DOHH2 (cell line): ENCODE results near the gene RNF14.

ENCODE experiments used
- H3F3A ChIP-seq: fragments of 200-600 bp; sonication (generic), shearing (Covaris generic); 2 replicates; pipeline ENCODE4 v1.6.0; 2016; ENCODE audit warnings: antibody characterized with exemption, mild to moderate bottlenecking; ENCODE audit not compliant: control insufficient read depth, insufficient read depth
- H3K27ac ChIP-seq: fragments of 200-600 bp; sonication (generic); 2 replicates; pipeline ENCODE4 v1.5.1; 2014; ENCODE audit warnings: low read depth, mild to moderate bottlenecking, low read length, moderate library complexity
- H3K27me3 ChIP-seq: fragments of 200-600 bp; sonication (generic); 2 replicates; pipeline ENCODE4 v1.6.1; 2014; ENCODE audit warnings: mild to moderate bottlenecking, low read length, mixed read lengths; ENCODE audit not compliant: control insufficient read depth
- H3K36me3 ChIP-seq: fragments of 200-600 bp; sonication (generic); 2 replicates; pipeline ENCODE4 v1.6.1; 2014; ENCODE audit warnings: mild to moderate bottlenecking, low read length, moderate library complexity, mixed read lengths; ENCODE audit not compliant: control insufficient read depth
- H3K4me1 ChIP-seq: fragments of 200-600 bp; sonication (generic); 2 replicates; pipeline ENCODE4 v1.6.1; 2014; ENCODE audit warnings: mild to moderate bottlenecking, low read length, mixed read lengths; ENCODE audit not compliant: control insufficient read depth
- H3K4me2 ChIP-seq: fragments of 200-600 bp; sonication (generic); 2 replicates; pipeline ENCODE4 v1.6.0; 2014; ENCODE audit warnings: mild to moderate bottlenecking, low read length, moderate library complexity
- H3K4me3 ChIP-seq: fragments of 200-600 bp; sonication (generic); 2 replicates; pipeline ENCODE4 v1.5.1; 2014; ENCODE audit warnings: mild to moderate bottlenecking, low read length, mixed read lengths
- H3K79me2 ChIP-seq: fragments of 200-600 bp; sonication (generic); 2 replicates; pipeline ENCODE4 v1.6.1; 2014; ENCODE audit warnings: mild to moderate bottlenecking, low read length, mixed read lengths; ENCODE audit not compliant: control insufficient read depth
- H3K9me2 ChIP-seq: fragments of 200-600 bp; sonication (generic); replicated peaks from 2 replicates; pipeline ENCODE4 v1.6.1; 2014; ENCODE audit warnings: mild to moderate bottlenecking, low read length, mixed read lengths; ENCODE audit not compliant: control insufficient read depth
- H3K9me3 ChIP-seq: fragments of 200-600 bp; sonication (generic); 2 replicates; pipeline ENCODE4 v1.6.1; 2014; ENCODE audit warnings: antibody characterized with exemption, low read length, mixed read lengths; ENCODE audit not compliant: control insufficient read depth, insufficient read depth
- H4K20me1 ChIP-seq: fragments of 200-600 bp; sonication (generic); 2 replicates; pipeline ENCODE4 v1.6.0; 2014; ENCODE audit warnings: low read depth, mild to moderate bottlenecking, antibody characterized with exemption, low read length, moderate library complexity; ENCODE audit not compliant: control insufficient read depth, insufficient read depth
- EZH2phosphoT487 ChIP-seq: fragments of 200-600 bp; sonication (generic); IDR thresholded peaks from 2 replicates; pipeline ENCODE4 v1.6.1; 2017; ENCODE audit warnings: borderline replicate concordance, mild to moderate bottlenecking, antibody characterized with exemption, low read length, moderate library complexity, mixed read lengths
- TF ChIP-seq, protein P1 (sequence below): fragments of 200-600 bp; sonication (generic); IDR thresholded peaks from one replicate; pipeline ENCODE4 v1.5.1; 2014; ENCODE audit warnings: antibody characterized with exemption, mild to moderate bottlenecking, low read depth, low read length; ENCODE audit not compliant: poor library complexity, severe bottlenecking

Gene RNF14

DNA sequence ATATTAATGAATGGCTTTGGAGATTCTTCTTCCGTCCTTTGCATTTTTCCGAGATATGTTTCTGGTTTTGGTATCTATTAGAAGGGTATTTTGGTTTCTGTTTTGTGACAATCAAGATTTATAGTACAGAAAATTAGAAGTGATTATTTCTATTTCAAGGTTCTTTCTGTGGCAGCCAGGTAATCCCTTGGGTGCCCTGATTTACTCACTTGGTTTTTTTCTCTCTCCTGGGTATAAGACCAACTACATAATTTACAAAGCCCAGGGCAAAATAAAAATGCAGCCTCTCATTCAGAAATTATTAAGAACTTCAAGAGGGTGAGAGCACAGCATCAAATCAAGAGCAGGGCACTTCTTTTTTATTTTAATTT is 2.0 kb upstream of the RNF14 start:
- Histone ChIP-seq H3K27me3 (no peaks in the 10 kb centered on the region), H3K9me2 (no peaks in the 10 kb centered on the region), H3K36me3 (peaks cover 14% of the 10 kb centered on the region), H3K27ac (no peak overlapping the region), H3K4me3 (no peak overlapping the region), H3K9me3 (no peaks in the 10 kb centered on the region), H3K4me1 (peaks cover 42% of the 10 kb centered on the region), H4K20me1 (no peaks in the 10 kb centered on the region), H3K79me2 (peaks cover 28% of the 10 kb centered on the region), H3K4me2 (no peak overlapping the region), H3F3A (peaks cover 30% of the 10 kb centered on the region)
- TF ChIP-seq, protein P1, sequence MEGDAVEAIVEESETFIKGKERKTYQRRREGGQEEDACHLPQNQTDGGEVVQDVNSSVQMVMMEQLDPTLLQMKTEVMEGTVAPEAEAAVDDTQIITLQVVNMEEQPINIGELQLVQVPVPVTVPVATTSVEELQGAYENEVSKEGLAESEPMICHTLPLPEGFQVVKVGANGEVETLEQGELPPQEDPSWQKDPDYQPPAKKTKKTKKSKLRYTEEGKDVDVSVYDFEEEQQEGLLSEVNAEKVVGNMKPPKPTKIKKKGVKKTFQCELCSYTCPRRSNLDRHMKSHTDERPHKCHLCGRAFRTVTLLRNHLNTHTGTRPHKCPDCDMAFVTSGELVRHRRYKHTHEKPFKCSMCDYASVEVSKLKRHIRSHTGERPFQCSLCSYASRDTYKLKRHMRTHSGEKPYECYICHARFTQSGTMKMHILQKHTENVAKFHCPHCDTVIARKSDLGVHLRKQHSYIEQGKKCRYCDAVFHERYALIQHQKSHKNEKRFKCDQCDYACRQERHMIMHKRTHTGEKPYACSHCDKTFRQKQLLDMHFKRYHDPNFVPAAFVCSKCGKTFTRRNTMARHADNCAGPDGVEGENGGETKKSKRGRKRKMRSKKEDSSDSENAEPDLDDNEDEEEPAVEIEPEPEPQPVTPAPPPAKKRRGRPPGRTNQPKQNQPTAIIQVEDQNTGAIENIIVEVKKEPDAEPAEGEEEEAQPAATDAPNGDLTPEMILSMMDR: no peak
- TF ChIP-seq EZH2phosphoT487: no peak

DNA sequence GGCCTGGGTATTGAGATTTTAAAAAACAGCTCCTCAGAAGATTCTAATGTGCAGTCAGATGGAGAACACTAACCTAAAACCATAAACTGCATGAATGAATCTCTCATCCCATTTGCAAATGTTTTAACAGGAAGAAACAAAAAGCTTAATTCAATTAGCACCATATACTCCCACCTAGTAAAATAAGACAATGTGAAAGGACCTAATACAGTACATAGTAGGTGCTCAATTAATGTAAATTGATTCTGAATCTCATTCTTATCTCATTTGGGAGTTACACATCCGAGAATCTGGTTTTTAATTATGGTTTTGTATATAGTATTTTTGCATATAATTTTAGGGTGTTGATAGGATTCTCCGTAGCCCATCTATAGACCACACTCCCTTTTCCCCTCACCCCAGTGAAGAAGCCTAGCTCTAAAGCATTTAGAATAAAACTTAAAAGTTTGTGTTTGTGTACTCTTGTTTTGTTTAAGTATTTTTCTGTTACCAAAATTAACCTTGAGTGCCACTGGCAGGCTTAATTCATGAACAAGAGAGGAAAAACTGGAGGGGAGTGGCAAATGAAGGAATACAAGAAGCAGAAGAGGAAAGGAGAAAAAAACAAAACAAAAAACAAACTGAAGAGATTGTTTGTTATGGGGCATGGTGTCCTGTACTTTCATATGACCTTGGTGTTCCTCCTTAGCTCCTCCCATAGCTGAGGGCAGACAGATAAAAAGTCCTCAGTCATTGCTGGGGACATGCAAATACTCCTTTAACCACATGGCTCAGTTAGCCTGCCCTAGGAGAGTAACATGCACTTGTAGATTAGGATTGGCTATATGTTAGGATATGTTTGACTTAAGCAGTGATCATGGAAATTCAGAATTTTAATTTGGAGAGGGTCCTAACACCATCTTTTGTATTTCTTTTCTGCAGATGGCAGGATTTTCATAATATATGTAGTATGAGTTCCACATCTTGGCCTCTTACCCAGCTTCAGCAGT is 1.2 kb downstream of the RNF14 start:
- Histone ChIP-seq H3K4me2 (peak overlapping the region; percentile 91), H3K9me3 (no peaks in the 10 kb centered on the region), H3K4me1 (peaks cover 42% of the 10 kb centered on the region), H3K27ac (peak overlapping the region; percentile 92), H3K36me3 (peaks cover 42% of the 10 kb centered on the region), H3K9me2 (no peaks in the 10 kb centered on the region), H3K4me3 (peak overlapping the region; percentile 94), H3K79me2 (peaks cover 36% of the 10 kb centered on the region), H4K20me1 (no peaks in the 10 kb centered on the region), H3F3A (peaks cover 30% of the 10 kb centered on the region), H3K27me3 (no peaks in the 10 kb centered on the region)
- TF ChIP-seq, protein P1: no peak
- no peak for TF ChIP-seq EZH2phosphoT487

DNA sequence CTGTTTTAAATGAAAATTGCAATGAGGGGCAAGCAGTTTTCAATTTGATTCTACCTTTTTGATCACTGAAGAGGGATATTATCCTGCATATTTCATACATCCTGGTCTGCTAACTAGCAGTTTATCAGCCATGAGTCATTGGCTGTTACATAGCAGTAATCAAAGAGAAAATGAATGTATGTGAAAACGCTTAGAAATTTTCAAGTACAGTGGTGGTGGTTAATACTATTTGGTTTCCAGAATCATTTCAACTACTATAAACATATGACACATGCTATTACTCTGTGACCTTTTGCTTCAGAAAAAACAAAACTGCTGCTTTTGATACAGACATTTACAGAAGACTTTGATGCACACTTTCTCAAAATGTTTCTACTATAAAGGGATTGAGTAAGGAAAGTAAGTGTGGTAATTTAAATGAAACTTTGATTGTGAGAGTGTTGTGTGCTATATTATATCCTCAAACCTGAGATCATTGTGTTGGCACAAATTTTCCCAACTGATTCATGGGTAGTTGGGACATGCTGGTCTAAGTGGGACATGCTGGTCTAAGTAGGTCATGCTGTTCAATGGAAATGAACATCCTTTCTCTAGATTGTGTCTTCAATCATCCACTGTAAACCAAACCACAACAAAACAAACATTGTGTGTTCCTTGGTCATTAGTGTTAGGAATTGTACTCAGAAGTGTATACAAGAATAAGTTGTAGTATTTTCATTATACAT is 5.1 kb downstream of the RNF14 start:
- Histone ChIP-seq H3K36me3 (peaks cover 74% of the 10 kb centered on the region), H3K27ac (no peak overlapping the region), H3K9me2 (no peaks in the 10 kb centered on the region), H3K9me3 (no peaks in the 10 kb centered on the region), H3K27me3 (no peaks in the 10 kb centered on the region), H3K4me1 (peaks cover 19% of the 10 kb centered on the region), H3K4me3 (no peak overlapping the region), H4K20me1 (no peaks in the 10 kb centered on the region), H3F3A (peaks cover 15% of the 10 kb centered on the region), H3K4me2 (no peak overlapping the region), H3K79me2 (peaks cover 35% of the 10 kb centered on the region)
- TF ChIP-seq, protein P1: no peak
